ENCODE measurements around the gene POLR3K. TPM values are rescaled to one million over a fixed set of nuclear protein-coding genes. Genes with fewer than 3 reads are reported as not detected.
A peak's percentile ranks its signal among the peaks of the same experiment; 100 is the strongest.

The POLR3K gene
- total and polyA plus RNA-seq, 2 donors (not counting 1 experiment from before 2014, with no cell fraction given) = 3.3 to 12.9 TPM

GRCh38 chr16:94918-95265, 41.5 kb upstream of the POLR3K start:
- TF ChIP-seq CTCF (conservative IDR thresholded peaks at IDR 0.05 in 1 of 2, IDR thresholded peaks at IDR 0.05 in 1 of 2; ENCODE audit: low read depth in 1 of 2, low read length in 2 of 2) (no peak), EZH2 (IDR thresholded peaks at IDR 0.05; ENCODE audit: low read length, missing control alignments) (no peak)
- Histone ChIP-seq H3K36me3 (ENCODE audit: control insufficient read depth, insufficient read depth, low read length) (peaks cover 12% of the 10 kb centered on the region), H3K9me3 (ENCODE audit: control insufficient read depth, insufficient read depth, low read depth, low read length) (no peaks in the 10 kb centered on the region), H3K27ac (ENCODE audit: insufficient read depth, low read length) (no peak overlapping the region), H3K4me3 (replicated peaks in 1 of 4; ENCODE audit: control extremely low read depth in 1 of 4, insufficient read depth in 1 of 4, low read depth in 3 of 4, low read length in 4 of 4) (no peak overlapping the region), H3K9ac (ENCODE audit: insufficient read depth, low read length) (no peak overlapping the region), H3K27me3 (ENCODE audit: control insufficient read depth, insufficient read depth, low read length) (no peaks in the 10 kb centered on the region), H2AFZ (ENCODE audit: low read length) (no peak overlapping the region), H3K4me2 (ENCODE audit: extremely low read depth, insufficient read depth, low read length) (no peak overlapping the region), H3K79me2 (ENCODE audit: control insufficient read depth, insufficient read depth, low read length) (no peaks in the 10 kb centered on the region), H3K4me1 (ENCODE audit: control insufficient read depth, extremely low read depth, insufficient read depth, low read length) (peaks cover 4% of the 10 kb centered on the region), H4K20me1 (ENCODE audit: control insufficient read depth, extremely low read depth, insufficient read depth, low read length) (no peaks in the 10 kb centered on the region)
- DNase-seq (ENCODE audit: low read depth in 2 of 2) = no peak

GRCh38 chr16:92431-93339, 39.3 kb upstream of the POLR3K start:
- Histone ChIP-seq H3K4me1 (ENCODE audit: control insufficient read depth, extremely low read depth, insufficient read depth, low read length) (peaks cover 4% of the 10 kb centered on the region), H4K20me1 (ENCODE audit: control insufficient read depth, extremely low read depth, insufficient read depth, low read length) (no peaks in the 10 kb centered on the region)
- TF ChIP-seq EZH2 (IDR thresholded peaks at IDR 0.05; ENCODE audit: low read length, missing control alignments) = no peak
- TF ChIP-seq CTCF (conservative IDR thresholded peaks at IDR 0.05 in 1 of 2, IDR thresholded peaks at IDR 0.05 in 1 of 2; ENCODE audit: low read depth in 1 of 2, low read length in 2 of 2) = no peak

GRCh38 chr16:91484-91883, 38.1 kb upstream of the POLR3K start:
- Histone ChIP-seq H3K4me3 (replicated peaks in 1 of 4; ENCODE audit: control extremely low read depth in 1 of 4, insufficient read depth in 1 of 4, low read depth in 3 of 4, low read length in 4 of 4) (no peak overlapping the region), H3K36me3 (ENCODE audit: control insufficient read depth, insufficient read depth, low read length) (peaks cover 21% of the 10 kb centered on the region), H2AFZ (ENCODE audit: low read length) (no peak overlapping the region), H3K79me2 (ENCODE audit: control insufficient read depth, insufficient read depth, low read length) (peaks cover 5% of the 10 kb centered on the region), H3K27me3 (ENCODE audit: control insufficient read depth, insufficient read depth, low read length) (no peaks in the 10 kb centered on the region), H3K9me3 (ENCODE audit: control insufficient read depth, insufficient read depth, low read depth, low read length) (no peaks in the 10 kb centered on the region), H3K27ac (ENCODE audit: insufficient read depth, low read length) (no peak overlapping the region), H3K9ac (ENCODE audit: insufficient read depth, low read length) (no peak overlapping the region), H3K4me2 (ENCODE audit: extremely low read depth, insufficient read depth, low read length) (no peak overlapping the region), H4K20me1 (ENCODE audit: control insufficient read depth, extremely low read depth, insufficient read depth, low read length) (no peaks in the 10 kb centered on the region), H3K4me1 (ENCODE audit: control insufficient read depth, extremely low read depth, insufficient read depth, low read length) (no peaks in the 10 kb centered on the region)
- no peak for TF ChIP-seq CTCF (conservative IDR thresholded peaks at IDR 0.05 in 1 of 2, IDR thresholded peaks at IDR 0.05 in 1 of 2; ENCODE audit: low read depth in 1 of 2, low read length in 2 of 2)
- TF ChIP-seq EZH2 (IDR thresholded peaks at IDR 0.05; ENCODE audit: low read length, missing control alignments) = no peak
- peak in 1 of 2 donors; percentile 68 for DNase-seq (ENCODE audit: low read depth in 2 of 2)

More at GRCh38 chr16:92431-93339, 39.3 kb upstream of the POLR3K start:
- Histone ChIP-seq H3K27ac (ENCODE audit: insufficient read depth, low read length) (no peak overlapping the region), H3K9ac (ENCODE audit: insufficient read depth, low read length) (no peak overlapping the region), H2AFZ (ENCODE audit: low read length) (no peak overlapping the region), H3K4me2 (ENCODE audit: extremely low read depth, insufficient read depth, low read length) (no peak overlapping the region), H3K4me3 (replicated peaks in 1 of 4; ENCODE audit: control extremely low read depth in 1 of 4, insufficient read depth in 1 of 4, low read depth in 3 of 4, low read length in 4 of 4) (no peak overlapping the region), H3K9me3 (ENCODE audit: control insufficient read depth, insufficient read depth, low read depth, low read length) (no peaks in the 10 kb centered on the region), H3K79me2 (ENCODE audit: control insufficient read depth, insufficient read depth, low read length) (peaks cover 2% of the 10 kb centered on the region), H3K36me3 (ENCODE audit: control insufficient read depth, insufficient read depth, low read length) (peaks cover 19% of the 10 kb centered on the region), H3K27me3 (ENCODE audit: control insufficient read depth, insufficient read depth, low read length) (no peaks in the 10 kb centered on the region)
- DNase-seq (ENCODE audit: low read depth in 2 of 2) = no peak

All from fibroblast of lung (primary cell).